HG03060 (cell line): ENCODE results near the gene ADSS2.
"Not testable (repeated sequence)": the region's sequence is repeated elsewhere in the genome, so short reads cannot be mapped to it uniquely, and the experiment has no call there.

ENCODE experiments used
- ATAC-seq: cut with Tn5 transposase; IDR thresholded peaks from one replicate; pipeline ENCODE4 v1.9.1; 2021; ENCODE audit warnings: low read depth, moderate number of reproducible peaks; ENCODE audit not compliant: unreplicated experiment

Gene ADSS2

GRCh38 chr1:244451539-244451950 lies at the start of gene ADSS2:
ADSS2 (minus strand) TSS chr1:244451909; CDS start chr1:244451817, 92 bp downstream.
- ATAC-seq = no peak

GRCh38 chr1:244500515-244500914 lies 48.8 kb upstream of the ADSS2 start:
- ATAC-seq = not testable (repeated sequence)

- ATAC-seq = not testable (repeated sequence)
These were observed 47.8 kb upstream of the ADSS2 start for GRCh38 chr1:244499484-244499883.

- ATAC-seq = no peak
These were observed 46.1 kb upstream of the ADSS2 start for GRCh38 chr1:244497805-244498204.

GRCh38 chr1:244496186-244496585 lies 44.5 kb upstream of the ADSS2 start:
- no peak for ATAC-seq

GRCh38 chr1:244494653-244495052 lies 42.9 kb upstream of the ADSS2 start:
- ATAC-seq = no peak

- ATAC-seq = not testable (repeated sequence)
These were observed 33.3 kb upstream of the ADSS2 start for GRCh38 chr1:244484971-244485370.

GRCh38 chr1:244473059-244473605 lies 21.4 kb upstream of the ADSS2 start:
- ATAC-seq = no peak

GRCh38 chr1:244466724-244467123 lies 15.0 kb upstream of the ADSS2 start:
- ATAC-seq = no peak

- peak; percentile 92 for ATAC-seq
These were observed 9.7 kb upstream of the ADSS2 start, which contains the start of gene CATSPERE for GRCh38 chr1:244461245-244462071. CATSPERE (plus strand) TSS chr1:244461273; CDS start chr1:244461430, 157 bp downstream.

- no peak for ATAC-seq
These were observed 8.5 kb upstream of the ADSS2 start for GRCh38 chr1:244460197-244460596.

- ATAC-seq = no peak
These were observed 7.1 kb upstream of the ADSS2 start for GRCh38 chr1:244458781-244459180.

- no peak for ATAC-seq
These were observed 4.9 kb upstream of the ADSS2 start for GRCh38 chr1:244456586-244456985.

GRCh38 chr1:244454412-244454811 lies 2.7 kb upstream of the ADSS2 start:
- ATAC-seq = no peak

- peak; percentile 90 for ATAC-seq
These were observed 464 bp upstream of the ADSS2 start for GRCh38 chr1:244451951-244452795.

- ATAC-seq = peak; percentile 1
These were observed 841 bp downstream of the ADSS2 start for GRCh38 chr1:244450597-244451538.

GRCh38 chr1:244449936-244450508 lies 1.7 kb downstream of the ADSS2 start:
- ATAC-seq = no peak

- no peak for ATAC-seq
These were observed 3.3 kb downstream of the ADSS2 start for GRCh38 chr1:244448279-244449036.

GRCh38 chr1:244447552-244447951 lies 4.2 kb downstream of the ADSS2 start:
- ATAC-seq = no peak
